ENCODE measurements around the gene DUSP8. TPM values are rescaled to one million over a fixed set of nuclear protein-coding genes. Genes with fewer than 3 reads are reported as not detected.

DUSP8 gene
- total RNA-seq, 1 experiment from 2014 or later = 2.6 TPM

DNA sequence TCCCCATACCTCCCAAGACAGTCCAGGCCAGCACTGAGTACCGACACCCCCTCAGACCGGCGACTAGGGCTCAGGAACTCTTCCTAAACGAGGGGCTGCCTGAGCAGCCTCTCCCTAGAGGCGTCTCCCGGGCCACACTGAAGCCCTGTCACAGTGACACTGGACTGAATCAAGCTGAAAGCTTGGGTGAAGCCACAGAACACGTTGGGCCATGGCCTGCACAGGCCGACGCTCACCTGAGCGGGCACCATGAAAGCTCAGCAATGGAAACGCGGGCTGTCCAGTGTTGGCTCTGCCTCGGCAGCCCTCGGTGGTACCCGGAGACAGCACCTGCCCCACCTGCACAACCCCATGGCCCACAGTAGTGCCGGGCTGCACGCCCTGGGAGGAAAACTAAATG, 42.8 kb downstream of the DUSP8 start:
- no peaks in the 10 kb centered on the region for H3K36me3 ChIP-seq (ENCODE audit: low read depth)
- DNase-seq = no peak
- no peak overlapping the region for H2AFZ ChIP-seq
- no peaks in the 10 kb centered on the region for H3K27me3 ChIP-seq (ENCODE audit: insufficient read depth, low read depth)
- intact Hi-C loops (cut with micrococcal nuclease; ENCODE audit: unreplicated experiment) = no loop called here
- H3K4me1 ChIP-seq (replicated peaks; ENCODE audit: insufficient read depth) = no peaks in the 10 kb centered on the region
- no peak overlapping the region for H3K4me2 ChIP-seq
- no peak overlapping the region for H3K27ac ChIP-seq
- no TSS peak for BruUV-seq (replicated peaks)
- peaks cover 12% of the 10 kb centered on the region for H4K20me1 ChIP-seq (ENCODE audit: insufficient read depth)
- no peaks in the 10 kb centered on the region for H3K9me3 ChIP-seq (ENCODE audit: insufficient read depth, low read depth)
- H3K9me2 ChIP-seq (ENCODE audit: insufficient read depth) = no peaks in the 10 kb centered on the region
- no peak for TF ChIP-seq CTCF (conservative IDR thresholded peaks at IDR 0.05)
- no peak for TF ChIP-seq EZH2 (IDR thresholded peaks at IDR 0.05; ENCODE audit: low read depth)
- ChIA-PET CTCF (no interaction called here), POLR2A (ENCODE audit: unreplicated experiment) (no interaction called here)
- no peaks in the 10 kb centered on the region for H3F3A ChIP-seq (ENCODE audit: insufficient read depth, low read depth)
- no peak overlapping the region for H3K4me3 ChIP-seq
- peaks cover 8% of the 10 kb centered on the region; the same call in 1 of the 2 replicates for H3K79me2 ChIP-seq (ENCODE audit: low read depth)

DNA sequence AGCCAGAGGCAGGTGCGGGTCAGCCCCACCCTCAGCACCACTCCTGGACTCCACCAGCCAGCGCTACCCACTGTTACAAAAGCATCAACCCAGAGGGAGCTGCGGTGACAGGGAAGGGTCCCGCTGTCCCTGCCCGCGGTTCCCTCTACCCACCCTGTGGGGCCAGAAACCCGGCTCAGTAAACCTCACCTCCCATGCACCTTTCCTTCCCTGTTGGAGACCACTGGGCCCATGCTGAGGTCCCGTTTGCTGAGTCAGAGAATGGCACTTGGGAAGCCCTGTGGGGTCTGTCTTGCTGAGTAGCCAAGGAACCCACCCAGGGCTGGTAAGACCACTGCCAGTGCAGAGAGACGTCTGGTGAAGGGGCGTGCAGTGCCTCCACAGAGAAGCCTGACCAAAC, 43.4 kb downstream of the DUSP8 start:
- no peaks in the 10 kb centered on the region for H3K9me2 ChIP-seq (ENCODE audit: insufficient read depth)
- intact Hi-C loops (cut with micrococcal nuclease; ENCODE audit: unreplicated experiment) = no loop called here
- H3K9me3 ChIP-seq (ENCODE audit: insufficient read depth, low read depth) = no peaks in the 10 kb centered on the region
- H3K4me2 ChIP-seq = no peak overlapping the region
- no peaks in the 10 kb centered on the region for H3K4me1 ChIP-seq (replicated peaks; ENCODE audit: insufficient read depth)
- POLR2A ChIA-PET (ENCODE audit: unreplicated experiment) = no interaction called here
- H3K79me2 ChIP-seq (ENCODE audit: low read depth) = peaks cover 5% of the 10 kb centered on the region; the same call in 1 of the 2 replicates
- H3F3A ChIP-seq (ENCODE audit: insufficient read depth, low read depth) = no peaks in the 10 kb centered on the region
- CTCF ChIA-PET = no interaction called here
- H3K27ac ChIP-seq = no peak overlapping the region
- DNase-seq = no peak
- H3K4me3 ChIP-seq = no peak overlapping the region
- no peaks in the 10 kb centered on the region for H3K27me3 ChIP-seq (ENCODE audit: insufficient read depth, low read depth)
- no peaks in the 10 kb centered on the region for H3K36me3 ChIP-seq (ENCODE audit: low read depth)
- TF ChIP-seq CTCF (conservative IDR thresholded peaks at IDR 0.05) (no peak), EZH2 (IDR thresholded peaks at IDR 0.05; ENCODE audit: low read depth) (no peak)
- H2AFZ ChIP-seq = no peak overlapping the region
- H4K20me1 ChIP-seq (ENCODE audit: insufficient read depth) = peaks cover 17% of the 10 kb centered on the region
- BruUV-seq (replicated peaks) = no TSS peak

DNA sequence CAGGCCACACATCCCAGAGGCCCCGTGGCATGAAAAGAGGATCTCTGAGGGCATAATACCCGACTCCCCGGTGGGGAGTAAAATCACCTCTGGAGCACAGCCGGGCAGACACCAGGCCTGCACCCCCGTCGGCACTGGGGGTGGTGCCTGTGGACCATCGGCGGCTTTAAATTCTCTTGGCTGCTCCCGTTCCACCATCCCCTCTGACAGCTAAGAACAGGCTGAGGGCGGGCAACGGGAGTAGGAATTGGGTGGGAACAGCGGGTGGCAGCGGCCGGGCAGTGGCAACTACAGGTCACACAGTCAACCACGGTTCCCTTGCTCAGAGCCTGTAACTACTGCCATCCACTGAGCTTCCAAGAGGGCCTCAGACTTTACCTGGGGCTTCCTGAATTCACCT, 45.3 kb downstream of the DUSP8 start:
- DNase-seq = no peak
- CTCF ChIA-PET = no interaction called here

More for the DNA sequence above, 45.3 kb downstream of the DUSP8 start:
- Histone ChIP-seq H3F3A (ENCODE audit: insufficient read depth, low read depth) (no peaks in the 10 kb centered on the region), H3K9me2 (ENCODE audit: insufficient read depth) (no peaks in the 10 kb centered on the region), H3K36me3 (ENCODE audit: low read depth) (no peaks in the 10 kb centered on the region), H3K27me3 (ENCODE audit: insufficient read depth, low read depth) (no peaks in the 10 kb centered on the region), H3K9me3 (ENCODE audit: insufficient read depth, low read depth) (no peaks in the 10 kb centered on the region), H2AFZ (no peak overlapping the region), H3K4me1 (replicated peaks; ENCODE audit: insufficient read depth) (no peaks in the 10 kb centered on the region), H3K4me3 (no peak overlapping the region), H4K20me1 (ENCODE audit: insufficient read depth) (peaks cover 28% of the 10 kb centered on the region), H3K27ac (no peak overlapping the region), H3K79me2 (ENCODE audit: low read depth) (peaks cover 5% of the 10 kb centered on the region; the same call in 1 of the 2 replicates), H3K4me2 (no peak overlapping the region)
- TF ChIP-seq EZH2 (IDR thresholded peaks at IDR 0.05; ENCODE audit: low read depth) (no peak), CTCF (conservative IDR thresholded peaks at IDR 0.05) (no peak)
- intact Hi-C loops (cut with micrococcal nuclease; ENCODE audit: unreplicated experiment) = no loop called here
- POLR2A ChIA-PET (ENCODE audit: unreplicated experiment) = no interaction called here
- BruUV-seq (replicated peaks) = no TSS peak
